ENCODE data around the gene MARCHF7.
"Not testable (repeated sequence)": the region's sequence is repeated elsewhere in the genome, so short reads cannot be mapped to it uniquely, and the experiment has no call there.

MARCHF7 gene

GRCh38 chr2:159716409-159716808 lies 4.1 kb downstream of the MARCHF7 start:
- not testable (repeated sequence) for DNase-seq (ENCODE audit: low read depth in 1 of 2, low spot score in 1 of 2)

GRCh38 chr2:159716857-159717256 lies 4.6 kb downstream of the MARCHF7 start:
- DNase-seq (ENCODE audit: low read depth in 1 of 2, low spot score in 1 of 2): no peak

GRCh38 chr2:159720676-159721075 lies 8.4 kb downstream of the MARCHF7 start:
- DNase-seq (ENCODE audit: low read depth in 1 of 2, low spot score in 1 of 2): no peak

- no peak for DNase-seq (ENCODE audit: low read depth in 1 of 2, low spot score in 1 of 2)
Observed at GRCh38 chr2:159722580-159722979, 10.3 kb downstream of the MARCHF7 start.

DNA sequence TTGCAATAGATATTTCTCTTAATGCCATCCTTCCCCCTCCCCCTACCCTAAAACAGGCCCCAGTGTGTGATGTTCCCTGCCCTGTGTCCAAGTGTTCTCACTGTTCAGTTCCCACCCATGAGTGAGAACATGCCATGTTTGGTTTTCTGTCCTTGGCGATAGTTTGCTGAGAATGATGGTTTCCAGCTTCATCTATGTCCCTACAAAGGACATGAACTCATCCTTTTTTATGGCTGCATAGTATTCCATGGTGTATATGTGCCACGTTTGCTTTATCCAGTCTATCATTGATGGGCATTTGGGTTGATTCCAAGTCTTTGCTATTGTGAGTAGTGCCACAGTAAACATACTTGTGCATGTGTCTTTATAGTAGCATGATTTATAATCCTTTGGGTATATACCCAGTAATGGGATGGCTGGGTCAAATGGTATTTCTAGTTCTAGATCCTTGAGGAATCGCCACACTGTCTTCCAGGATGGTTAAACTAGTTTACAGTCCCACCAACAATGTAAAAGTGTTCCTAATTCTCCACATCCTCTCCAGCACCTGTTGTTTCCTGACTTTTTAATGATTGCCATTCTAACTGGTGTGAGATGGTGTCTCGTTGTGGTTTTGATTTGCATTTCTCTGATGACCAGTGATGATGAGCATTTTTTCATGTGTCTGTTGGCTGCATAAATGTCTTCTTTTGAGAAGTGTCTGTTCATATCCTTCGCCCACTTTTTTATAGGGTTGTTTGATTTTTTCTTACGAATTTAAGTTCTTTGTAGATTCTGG lies 12.7 kb downstream of the MARCHF7 start:
- not testable (repeated sequence) for DNase-seq (ENCODE audit: low read depth in 1 of 2, low spot score in 1 of 2)

GRCh38 chr2:159725713-159726112 lies 13.4 kb downstream of the MARCHF7 start:
- no peak for DNase-seq (ENCODE audit: low read depth in 1 of 2, low spot score in 1 of 2)

DNA sequence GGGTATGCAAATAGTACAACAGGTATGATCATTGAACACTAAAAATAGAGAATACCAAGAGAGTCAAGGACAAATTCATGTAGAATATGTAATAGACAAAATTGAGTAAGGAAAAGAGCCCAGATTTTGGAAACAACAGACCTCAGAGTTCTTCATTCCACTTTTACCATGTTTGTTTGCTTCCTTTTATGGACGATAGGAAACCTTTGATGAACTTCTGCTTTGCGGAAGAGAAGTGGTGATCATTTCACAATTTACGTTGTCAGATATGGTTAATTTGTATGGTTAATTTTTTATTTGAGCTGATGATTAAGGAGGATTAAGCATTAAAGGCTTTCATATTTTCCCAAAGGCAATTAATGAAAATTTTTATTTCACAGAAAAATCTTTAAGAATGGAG lies 16.3 kb downstream of the MARCHF7 start:
- no peak for DNase-seq (ENCODE audit: low read depth in 1 of 2, low spot score in 1 of 2)

GRCh38 chr2:159735648-159736047 lies 23.3 kb downstream of the MARCHF7 start:
- DNase-seq (ENCODE audit: low read depth in 1 of 2, low spot score in 1 of 2): no peak

GRCh38 chr2:159736048-159736447 lies 23.7 kb downstream of the MARCHF7 start:
- DNase-seq (ENCODE audit: low read depth in 1 of 2, low spot score in 1 of 2): no peak

- DNase-seq (ENCODE audit: low read depth in 1 of 2, low spot score in 1 of 2): no peak
Observed at GRCh38 chr2:159737292-159737916, 25.1 kb downstream of the MARCHF7 start.

DNA sequence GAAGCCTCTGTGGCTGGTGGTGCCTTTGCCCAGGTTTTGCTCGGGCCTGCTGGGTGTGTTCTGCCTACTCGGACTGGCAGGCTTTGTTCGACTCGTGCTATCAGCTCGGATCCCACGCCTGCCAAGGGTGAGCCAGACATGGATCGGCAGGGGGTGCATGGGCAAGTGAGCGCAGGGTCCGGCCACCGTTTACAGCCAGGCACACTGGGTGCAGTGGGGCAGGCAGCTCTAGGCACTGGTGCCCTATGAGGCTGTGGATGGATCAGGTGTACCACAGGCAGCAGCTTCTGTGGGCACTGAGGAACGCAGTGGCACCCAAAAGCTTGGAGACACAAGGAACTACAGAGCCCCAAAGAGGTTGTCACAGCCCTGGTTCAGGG lies 25.6 kb downstream of the MARCHF7 start:
- DNase-seq (ENCODE audit: low read depth in 1 of 2, low spot score in 1 of 2): no peak

- no peak for DNase-seq (ENCODE audit: low read depth in 1 of 2, low spot score in 1 of 2)
Observed at GRCh38 chr2:159738509-159739390, 26.4 kb downstream of the MARCHF7 start.

- no peak for DNase-seq (ENCODE audit: low read depth in 1 of 2, low spot score in 1 of 2)
Observed at GRCh38 chr2:159742846-159743245, 30.5 kb downstream of the MARCHF7 start.

GRCh38 chr2:159744363-159744762 lies 32.1 kb downstream of the MARCHF7 start:
- no peak for DNase-seq (ENCODE audit: low read depth in 1 of 2, low spot score in 1 of 2)

DNA sequence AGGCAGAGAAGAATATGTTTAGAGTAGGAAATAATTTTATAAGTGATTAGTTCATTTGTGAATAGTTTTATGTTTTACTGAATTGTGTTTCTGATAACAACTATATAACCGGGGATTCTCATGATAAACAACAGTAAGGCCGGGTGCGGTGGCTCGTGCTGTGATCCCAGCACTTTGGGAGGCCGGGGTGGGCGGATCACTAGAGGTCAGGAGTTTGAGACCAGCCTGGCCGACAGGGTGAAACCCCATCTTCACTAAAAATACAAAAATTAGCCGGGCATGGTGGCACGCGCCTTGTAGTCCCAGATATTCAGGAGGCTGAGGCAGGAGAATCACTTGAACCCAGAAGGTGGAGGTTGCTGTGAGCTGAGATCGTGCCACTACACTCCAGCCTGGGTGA lies 32.9 kb downstream of the MARCHF7 start:
- not testable (repeated sequence) for DNase-seq (ENCODE audit: low read depth in 1 of 2, low spot score in 1 of 2)

- DNase-seq (ENCODE audit: low read depth in 1 of 2, low spot score in 1 of 2): no peak
Observed at GRCh38 chr2:159748089-159748488, 35.8 kb downstream of the MARCHF7 start.

- DNase-seq (ENCODE audit: low read depth in 1 of 2, low spot score in 1 of 2): no peak
Observed at GRCh38 chr2:159750873-159751272, 38.6 kb downstream of the MARCHF7 start.

DNA sequence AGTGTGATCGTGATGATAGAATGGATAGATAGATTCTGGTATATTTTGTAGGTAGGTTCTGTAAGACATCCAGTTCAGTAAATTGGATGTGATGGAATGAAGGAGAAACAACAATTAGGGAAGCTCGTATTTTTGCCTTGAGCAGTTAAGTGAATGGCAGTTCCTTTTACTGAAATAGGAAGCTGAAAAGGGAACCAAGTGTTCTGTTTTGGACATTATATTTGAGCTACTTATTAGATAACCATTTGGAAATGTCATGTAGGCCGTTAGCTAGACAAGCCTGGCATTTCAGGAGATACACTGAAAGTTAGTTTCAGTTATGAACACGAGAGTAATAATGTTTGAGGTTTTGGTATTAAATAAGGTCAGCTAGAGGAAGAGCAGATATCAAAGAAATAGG lies 41.5 kb downstream of the MARCHF7 start:
- no peak for DNase-seq (ENCODE audit: low read depth in 1 of 2, low spot score in 1 of 2)

- DNase-seq (ENCODE audit: low read depth in 1 of 2, low spot score in 1 of 2): no peak
Observed at GRCh38 chr2:159755014-159755413, 42.7 kb downstream of the MARCHF7 start.

DNA sequence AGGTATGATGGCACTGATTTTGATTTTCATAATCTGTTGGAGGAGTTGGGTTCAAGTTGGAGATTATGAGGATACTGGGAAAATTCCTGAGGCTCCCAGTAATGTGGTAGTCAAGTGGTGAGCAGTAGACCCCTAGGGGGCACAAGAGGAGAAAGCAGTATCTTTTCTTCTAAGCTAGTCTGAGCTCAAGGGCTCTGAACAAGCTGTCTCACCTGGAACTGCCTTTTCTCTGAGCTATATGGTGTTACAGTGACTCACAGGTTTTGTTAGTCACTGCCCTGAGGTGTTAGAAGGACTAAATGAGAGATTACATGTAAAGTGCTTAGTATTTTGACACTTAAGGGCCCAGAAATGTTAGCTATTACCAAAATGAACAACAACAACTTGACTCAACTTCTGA lies 43.5 kb downstream of the MARCHF7 start:
- no peak for DNase-seq (ENCODE audit: low read depth in 1 of 2, low spot score in 1 of 2)

- DNase-seq (ENCODE audit: low read depth in 1 of 2, low spot score in 1 of 2): no peak
Observed at GRCh38 chr2:159758239-159758638, 45.9 kb downstream of the MARCHF7 start.

DNA sequence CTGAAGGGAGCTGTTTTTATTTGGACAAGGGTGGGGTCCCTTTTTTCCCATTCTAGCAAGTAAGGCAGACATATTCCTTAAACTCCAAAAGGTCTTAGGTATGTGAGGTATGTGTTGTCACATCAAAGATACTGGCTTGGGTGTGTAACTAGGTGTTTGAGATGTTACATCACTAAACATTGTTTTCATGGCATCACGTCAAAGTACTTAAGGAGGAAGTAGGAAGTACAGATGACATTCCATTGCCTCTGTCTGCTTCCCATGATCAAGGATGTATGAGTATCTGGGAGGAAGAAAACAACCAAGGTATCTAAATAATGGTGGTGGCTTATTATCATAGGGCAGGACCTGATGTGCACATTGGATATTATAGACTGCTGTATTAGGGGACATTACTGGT lies 46.4 kb downstream of the MARCHF7 start:
- DNase-seq (ENCODE audit: low read depth in 1 of 2, low spot score in 1 of 2): no peak

All from stimulated activated CD4-positive, alpha-beta T cell treated with anti-CD3 and anti-CD28 coated beads, Interleukin-15, amount 100 ng/mL, for 1 hour (primary cell).